GM21360 (cell line): ENCODE measurements around the gene TMEM123.
A peak's percentile ranks its signal among the peaks of the same experiment; 100 is the strongest.
"Not testable (repeated sequence)": the region's sequence is repeated elsewhere in the genome, so short reads cannot be mapped to it uniquely, and the experiment has no call there.

Experiments
- ATAC-seq: cut with Tn5 transposase; IDR thresholded peaks from one replicate; pipeline ENCODE4 v1.9.1; 2021; ENCODE audit warnings: mild to moderate bottlenecking, moderate library complexity; ENCODE audit not compliant: unreplicated experiment

TMEM123 gene

GRCh38 chr11:102449651-102450570 lies 2.7 kb downstream of the TMEM123 start:
- ATAC-seq, result no peak

GRCh38 chr11:102448869-102449224 lies 3.7 kb downstream of the TMEM123 start:
- no peak for ATAC-seq

- no peak for ATAC-seq
Observed at GRCh38 chr11:102447941-102448868, 4.4 kb downstream of the TMEM123 start.

- ATAC-seq, result peak; percentile 31
Observed at GRCh38 chr11:102447193-102447592, 5.4 kb downstream of the TMEM123 start.

GRCh38 chr11:102446606-102447005 lies 6.0 kb downstream of the TMEM123 start:
- ATAC-seq, result no peak

GRCh38 chr11:102444693-102445092 lies 7.9 kb downstream of the TMEM123 start:
- not testable (repeated sequence) for ATAC-seq

- not testable (repeated sequence) for ATAC-seq
Observed at GRCh38 chr11:102444142-102444541, 8.4 kb downstream of the TMEM123 start.

- not testable (repeated sequence) for ATAC-seq
Observed at GRCh38 chr11:102439063-102439363, 13.6 kb downstream of the TMEM123 start.

- no peak for ATAC-seq
Observed at GRCh38 chr11:102438311-102439062, 14.1 kb downstream of the TMEM123 start.

GRCh38 chr11:102437727-102438126 lies 14.8 kb downstream of the TMEM123 start:
- ATAC-seq, result no peak

- no peak for ATAC-seq
Observed at GRCh38 chr11:102436976-102437375, 15.6 kb downstream of the TMEM123 start.

GRCh38 chr11:102436561-102436960 lies 16.0 kb downstream of the TMEM123 start:
- no peak for ATAC-seq

- no peak for ATAC-seq
Observed at GRCh38 chr11:102435688-102436087, 16.9 kb downstream of the TMEM123 start.

GRCh38 chr11:102433571-102433970 lies 19.0 kb downstream of the TMEM123 start:
- not testable (repeated sequence) for ATAC-seq

- ATAC-seq, result not testable (repeated sequence)
Observed at GRCh38 chr11:102432560-102432959, 20.0 kb downstream of the TMEM123 start.

GRCh38 chr11:102431404-102431803 lies 21.2 kb downstream of the TMEM123 start:
- no peak for ATAC-seq

- ATAC-seq, result peak; percentile 87
Observed at GRCh38 chr11:102430158-102430836, 22.3 kb downstream of the TMEM123 start.

GRCh38 chr11:102429691-102430090 lies 22.9 kb downstream of the TMEM123 start:
- peak; percentile 2 for ATAC-seq

- ATAC-seq, result no peak
Observed at GRCh38 chr11:102429226-102429625, 23.3 kb downstream of the TMEM123 start.

GRCh38 chr11:102428696-102429095 lies 23.9 kb downstream of the TMEM123 start:
- ATAC-seq, result no peak
